Small intestine (tissue), 7 donors: ENCODE measurements around the gene MDGA2. TPM values are rescaled to one million over a fixed set of nuclear protein-coding genes. Genes with fewer than 3 reads are reported as not detected.
"Not testable (repeated sequence)": the region's sequence is repeated elsewhere in the genome, so short reads cannot be mapped to it uniquely, and the experiment has no call there.

Source experiments
- DNase-seq, 2 donors: peaks; one replicate each; pipeline versions ENCODE4 v3.0.0 to v3.0.0-alpha.2; 2013
- FAIRE-seq: peaks from 2 replicates; lab custom pipeline; 2012; peaks lifted over from hg19 to GRCh38; lab: Jason Lieb, UNC
- H3K27ac ChIP-seq, 3 donors: one replicate each; pipeline ENCODE4 v1.5.1; 2013; ENCODE audit warnings: low read length in 2 of 3, mild to moderate bottlenecking in 2 of 3, control low read depth in 1 of 3, inconsistent platforms in 1 of 3, low read depth in 1 of 3, moderate library complexity in 1 of 3
- H3K27me3 ChIP-seq, 3 donors: one replicate each; pipeline ENCODE4 v1.6.1; 2013; ENCODE audit warnings: low read length in 3 of 3, inconsistent platforms in 1 of 3; ENCODE audit not compliant: control insufficient read depth in 3 of 3, insufficient read depth in 3 of 3
- H3K36me3 ChIP-seq, 3 donors: one replicate each; pipeline ENCODE4 v1.6.1; 2013; ENCODE audit warnings: low read length in 3 of 3, inconsistent platforms in 1 of 3, low read depth in 1 of 3, mild to moderate bottlenecking in 1 of 3, moderate library complexity in 1 of 3; ENCODE audit not compliant: control insufficient read depth in 3 of 3, insufficient read depth in 2 of 3
- H3K4me1 ChIP-seq, 3 donors: one replicate each; pipeline ENCODE4 v1.6.1; 2013; ENCODE audit warnings: low read length in 2 of 3, inconsistent platforms in 1 of 3, low read depth in 1 of 3, mild to moderate bottlenecking in 1 of 3, moderate library complexity in 1 of 3; ENCODE audit not compliant: control insufficient read depth in 3 of 3, insufficient read depth in 2 of 3
- H3K4me3 ChIP-seq, 3 donors: one replicate each; pipeline ENCODE4 v1.5.1; 2013; ENCODE audit warnings: low read length in 3 of 3, control low read depth in 1 of 3, inconsistent platforms in 1 of 3, low read depth in 1 of 3, mild to moderate bottlenecking in 1 of 3, moderate library complexity in 1 of 3
- H3K9me3 ChIP-seq, 2 donors: one replicate each; pipeline ENCODE4 v1.6.1; 2013; ENCODE audit warnings: low read depth in 1 of 2, low read length in 1 of 2; ENCODE audit not compliant: control insufficient read depth in 2 of 2, insufficient read depth in 1 of 2
- WGBS, 3 donors: extraction: QIAGEN DNeasy Blood & Tissue Kit; methylation state at CpG; one replicate each; pipeline ENCODE4 v1.1.7; 2013; 5-methylcytosine and 5-hydroxymethylcytosine counted together
- polyA plus RNA-seq, 4 donors: library from polyadenylated mRNA; stranded (reverse) in 3 of 4; unstranded in 1 of 4; fragments of 200-250 nt in 3 of 4; fragments of 120-200 nt in 1 of 4; gene quantifications; one replicate each; pipeline versions ENCODE4 v1.2.1 to v1.2.3, GENCODE V29; 2013
- donor health status: healthy with polysubstance abuse.
- donor health status: control.
- donor health status: control.
- donor health status: Bipolar disorder and iron deficiency.
- donor health status: healthy.

Gene MDGA2
- polyA plus RNA-seq, 4 donors, result 0.01 to 0.06 TPM; not detected in 2

DNA sequence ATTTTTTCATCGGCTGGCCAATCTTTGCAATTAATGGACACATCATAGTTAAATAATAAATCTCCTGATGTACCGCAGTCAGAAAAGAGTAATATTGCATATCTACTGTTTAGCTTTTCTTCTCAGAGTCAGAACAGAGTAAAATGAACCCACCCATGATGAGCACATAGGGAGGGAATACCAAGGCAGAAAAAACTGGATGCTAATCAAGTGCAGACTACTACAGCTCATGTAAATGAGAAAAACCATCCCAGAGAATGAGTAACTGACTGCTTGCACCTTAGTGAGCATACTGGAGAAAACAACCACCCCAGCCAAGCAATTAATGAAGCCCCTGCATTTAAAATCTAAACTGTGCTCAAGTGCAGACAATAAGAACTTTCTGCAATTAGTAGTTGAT, 483.7 kb downstream of the MDGA2 start:
- DNase-seq (no peak), FAIRE-seq (no peak)
- WGBS, 3 donors, result 83 to 97% (median 91%) methylated on average over 2 of the region's 2 CpGs
- no peaks in the 10 kb centered on the region for H3K9me3 ChIP-seq
- no peaks in the 10 kb centered on the region for H3K36me3 ChIP-seq
- no peaks in the 10 kb centered on the region for H3K27me3 ChIP-seq
- H3K4me3 ChIP-seq, result no peak overlapping the region
- H3K4me1 ChIP-seq, result no peaks in the 10 kb centered on the region
- H3K27ac ChIP-seq, result no peak overlapping the region

DNA sequence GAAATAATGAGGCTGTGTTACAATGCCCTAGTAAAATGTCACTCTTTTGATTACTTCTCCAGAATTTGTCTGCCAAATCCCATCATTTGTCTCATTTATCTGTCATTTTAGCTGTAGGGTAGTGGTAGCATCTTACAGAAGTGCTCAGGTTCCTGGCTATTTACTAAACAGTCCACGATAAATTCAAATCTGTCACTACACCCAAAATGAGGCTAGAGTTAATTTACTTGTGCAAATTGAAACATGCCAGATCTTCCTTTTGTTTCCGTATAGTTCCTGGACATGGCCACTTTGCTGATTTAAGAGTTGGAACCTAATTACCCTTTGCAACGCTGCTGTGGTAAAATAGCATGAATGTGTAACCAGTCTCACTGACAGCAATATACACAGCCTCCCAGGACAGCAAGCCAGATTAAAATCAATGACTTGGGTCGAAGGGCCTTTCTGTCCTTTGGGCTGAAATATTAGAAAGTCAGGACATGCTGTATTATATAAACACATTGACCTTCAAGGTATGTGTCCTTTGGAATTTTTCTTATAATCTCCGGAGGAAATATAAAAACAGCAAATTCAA, 485.4 kb downstream of the MDGA2 start:
- no peak for DNase-seq
- no peaks in the 10 kb centered on the region for H3K27me3 ChIP-seq
- H3K4me3 ChIP-seq, result no peak overlapping the region
- no peak overlapping the region for H3K27ac ChIP-seq
- no peak for FAIRE-seq
- H3K9me3 ChIP-seq, result no peaks in the 10 kb centered on the region
- H3K4me1 ChIP-seq, result no peaks in the 10 kb centered on the region
- H3K36me3 ChIP-seq, result no peaks in the 10 kb centered on the region
- 59 to 67% (median 63%) methylated on average over 5 of the region's 5 CpGs for WGBS, 3 donors

DNA sequence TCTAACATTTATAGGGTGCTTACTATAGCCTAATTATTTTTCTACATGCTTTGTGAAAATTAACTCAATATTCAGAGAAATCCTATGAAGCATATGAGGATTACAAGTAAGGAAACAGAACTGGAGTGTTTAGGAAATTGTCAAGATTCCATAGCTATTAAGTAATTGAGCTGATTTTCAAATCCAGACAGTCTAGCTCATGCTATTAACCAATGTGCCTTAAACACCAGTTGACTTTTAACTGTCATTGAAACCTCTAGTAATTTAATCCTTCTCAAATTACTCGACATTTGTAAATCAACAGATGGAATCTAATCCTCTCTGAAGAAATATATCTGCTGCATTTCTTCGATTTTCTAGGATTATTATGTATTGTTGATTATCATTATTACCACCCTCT, 488.9 kb downstream of the MDGA2 start:
- no peaks in the 10 kb centered on the region for H3K36me3 ChIP-seq
- DNase-seq (no peak), FAIRE-seq (no peak)
- no peak overlapping the region for H3K27ac ChIP-seq
- no peaks in the 10 kb centered on the region for H3K27me3 ChIP-seq
- H3K4me3 ChIP-seq, result no peak overlapping the region
- H3K4me1 ChIP-seq, result no peaks in the 10 kb centered on the region
- H3K9me3 ChIP-seq, result no peaks in the 10 kb centered on the region
- 56 to 68% (median 67%) methylated on average over 2 of the region's 2 CpGs for WGBS, 3 donors

DNA sequence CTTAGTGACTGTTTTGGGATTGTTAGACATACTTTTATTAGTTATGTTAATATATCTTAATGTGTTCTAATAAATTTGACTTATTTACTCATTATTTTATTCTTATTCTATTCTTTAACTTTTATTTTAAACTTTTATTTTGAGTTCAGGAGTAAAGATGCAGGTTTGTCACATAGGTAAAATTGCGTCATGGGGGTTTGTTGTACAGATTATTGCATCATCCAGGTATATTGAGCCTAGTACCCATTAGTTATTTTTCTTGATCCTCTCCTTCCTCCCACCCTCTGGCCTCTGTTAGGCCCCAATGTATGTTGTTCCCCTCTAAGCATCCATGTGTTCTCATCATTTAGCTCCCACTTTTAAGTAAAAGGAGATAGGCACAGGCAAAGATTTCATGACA, 495.5 kb downstream of the MDGA2 start:
- no peaks in the 10 kb centered on the region for H3K27me3 ChIP-seq
- no peaks in the 10 kb centered on the region for H3K36me3 ChIP-seq
- no peaks in the 10 kb centered on the region for H3K4me1 ChIP-seq
- H3K4me3 ChIP-seq, result no peak overlapping the region
- H3K9me3 ChIP-seq, result no peaks in the 10 kb centered on the region
- no peak for FAIRE-seq
- no peak overlapping the region for H3K27ac ChIP-seq
- DNase-seq, result no peak
- 80 to 96% (median 96%) methylated on average over 1 of the region's 1 CpG for WGBS, 3 donors

DNA sequence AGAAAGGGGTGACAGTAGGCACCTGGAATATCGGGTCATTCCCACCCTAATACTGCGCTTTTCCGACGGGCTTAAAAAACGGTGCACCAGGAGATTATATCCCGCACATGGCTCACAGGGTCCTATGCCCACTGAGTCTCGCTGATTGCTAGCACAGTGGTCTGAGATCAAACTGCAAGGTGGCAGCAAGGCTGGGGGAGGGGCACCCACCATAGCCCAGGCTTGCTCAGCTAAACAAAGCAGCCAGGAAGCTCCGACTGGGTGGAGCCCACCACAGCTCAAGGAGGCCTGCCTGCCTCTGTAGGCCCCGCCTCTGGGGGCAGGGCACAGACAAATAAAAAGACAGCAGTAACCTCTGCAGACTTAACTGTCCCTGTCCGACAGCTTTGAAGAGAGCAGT, 503.5 kb downstream of the MDGA2 start:
- not testable (repeated sequence) for H3K27me3 ChIP-seq, H3K9me3 ChIP-seq, FAIRE-seq, H3K4me3 ChIP-seq, H3K36me3 ChIP-seq, H3K4me1 ChIP-seq, H3K27ac ChIP-seq, DNase-seq
- 89 to 92% (median 90%) methylated on average over 10 of the region's 10 CpGs for WGBS, 3 donors

DNA sequence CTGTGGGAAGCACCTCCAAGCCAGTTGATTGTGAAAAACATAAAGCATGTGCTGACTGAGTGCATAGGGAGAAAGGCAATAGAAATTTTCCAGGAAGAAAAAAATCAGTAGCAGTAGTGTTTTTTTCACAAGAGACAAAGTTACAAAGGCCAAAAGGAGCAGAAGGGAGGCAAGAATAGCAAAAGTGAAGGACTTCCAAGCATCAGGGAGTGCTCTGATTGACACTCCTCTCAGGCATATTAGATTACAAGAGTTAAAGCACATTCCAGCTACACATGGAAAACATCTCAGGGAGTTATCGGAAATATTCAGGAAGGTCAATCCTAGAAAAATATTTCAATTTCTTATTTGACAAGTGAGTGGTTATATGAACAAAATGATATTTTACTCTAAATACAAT, 508.0 kb downstream of the MDGA2 start:
- WGBS, 3 donors, result 95 to 100% (median 98%) methylated on average over 1 of the region's 1 CpG
- no peaks in the 10 kb centered on the region for H3K36me3 ChIP-seq
- FAIRE-seq (no peak), DNase-seq (no peak)
- H3K9me3 ChIP-seq, result peaks cover 0 to 8% of the 10 kb centered on the region in 2 donors
- no peaks in the 10 kb centered on the region for H3K4me1 ChIP-seq
- H3K4me3 ChIP-seq, result no peak overlapping the region
- H3K27me3 ChIP-seq, result no peaks in the 10 kb centered on the region
- no peak overlapping the region for H3K27ac ChIP-seq

DNA sequence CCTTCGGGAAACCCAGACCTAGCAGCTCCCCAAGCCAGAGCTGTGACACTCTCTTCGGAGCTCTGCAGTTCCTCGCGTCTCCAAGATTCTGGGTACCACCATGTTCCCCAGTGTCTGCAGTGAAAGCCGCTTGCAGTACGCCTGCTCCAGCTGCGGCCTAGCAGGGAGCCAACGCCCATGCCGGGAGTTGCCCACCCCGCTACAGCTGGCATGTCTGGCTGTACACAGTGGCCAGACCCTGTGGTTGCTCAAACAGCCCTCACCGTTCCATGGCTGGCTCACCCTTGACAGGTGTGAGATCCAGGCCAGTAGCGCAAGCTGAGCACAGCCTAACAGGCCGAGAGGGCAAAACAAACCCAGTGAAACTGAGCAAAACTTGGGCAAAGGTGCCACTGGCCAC, 520.0 kb downstream of the MDGA2 start:
- Histone ChIP-seq H3K9me3 (no peaks in the 10 kb centered on the region), H3K27me3 (no peaks in the 10 kb centered on the region), H3K4me1 (no peaks in the 10 kb centered on the region), H3K4me3 (no peak overlapping the region), H3K36me3 (no peaks in the 10 kb centered on the region), H3K27ac (no peak overlapping the region)
- DNase-seq (no peak), FAIRE-seq (no peak)
- 95 to 98% (median 95%) methylated on average over 13 of the region's 13 CpGs for WGBS, 3 donors

DNA sequence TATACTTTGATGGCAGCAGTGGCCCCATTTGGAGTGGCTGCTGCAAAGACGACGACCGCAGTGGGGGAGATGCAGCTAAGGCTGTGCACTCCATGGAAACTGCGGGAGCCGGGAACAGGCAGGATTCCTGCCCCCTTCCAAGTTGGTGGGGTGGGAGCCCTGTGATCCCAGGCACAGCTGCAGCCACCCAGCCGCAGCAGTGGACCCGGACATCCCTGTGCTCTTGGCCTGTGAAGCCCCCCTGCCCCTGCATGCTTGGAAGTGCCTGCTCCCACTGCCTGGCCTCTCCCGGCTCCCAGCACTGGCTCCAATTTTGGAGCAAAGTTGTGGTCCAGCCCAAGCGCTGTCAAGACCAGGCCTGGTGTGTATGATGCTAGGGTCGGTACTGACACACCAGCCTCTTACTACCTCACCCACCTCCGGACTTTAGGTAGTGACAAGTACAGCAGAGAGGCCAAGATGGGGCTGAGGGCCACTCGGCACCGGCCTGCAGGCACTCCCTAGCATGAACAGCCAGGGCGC, 521.1 kb downstream of the MDGA2 start:
- FAIRE-seq, result no peak

DNA sequence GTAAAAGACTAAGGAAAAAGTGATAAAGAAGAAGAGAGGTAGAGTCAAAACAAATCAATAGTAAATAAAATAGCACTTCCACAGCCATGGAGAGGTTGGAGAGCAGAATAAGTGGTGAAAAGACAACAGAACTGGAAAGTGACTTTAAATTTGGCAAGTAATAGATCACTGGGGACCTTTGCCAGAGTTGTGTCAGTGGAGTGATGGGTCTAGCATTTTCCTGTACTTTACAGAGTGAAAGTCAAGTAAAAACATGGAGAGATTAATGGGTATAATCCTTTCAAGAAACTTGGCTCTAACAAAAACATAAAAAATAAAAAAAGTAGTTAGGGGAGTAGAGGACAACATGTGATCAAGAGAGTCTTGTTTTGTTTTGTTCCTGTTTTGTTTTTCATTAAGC, 521.7 kb downstream of the MDGA2 start:
- no peak for DNase-seq
- H3K27me3 ChIP-seq, result no peaks in the 10 kb centered on the region
- H3K36me3 ChIP-seq, result no peaks in the 10 kb centered on the region
- H3K4me3 ChIP-seq, result no peak overlapping the region
- H3K27ac ChIP-seq, result no peak overlapping the region
- no peak for FAIRE-seq
- H3K4me1 ChIP-seq, result no peaks in the 10 kb centered on the region
- H3K9me3 ChIP-seq, result no peaks in the 10 kb centered on the region

More for the DNA sequence above, 521.1 kb downstream of the MDGA2 start:
- WGBS, 3 donors, result 84 to 94% (median 84%) methylated on average over 12 to 14 of the region's 14 CpGs
- no peaks in the 10 kb centered on the region for H3K4me1 ChIP-seq
- no peak for DNase-seq
- H3K9me3 ChIP-seq, result no peaks in the 10 kb centered on the region
- H3K27me3 ChIP-seq, result no peaks in the 10 kb centered on the region
- no peak overlapping the region for H3K4me3 ChIP-seq
- no peak overlapping the region for H3K27ac ChIP-seq
- H3K36me3 ChIP-seq, result no peaks in the 10 kb centered on the region
